ENCODE data around the gene TMEM107. TPM values are rescaled to one million over a fixed set of nuclear protein-coding genes. Genes with fewer than 3 reads are reported as not detected.

TMEM107 gene
- 9.6 and 16.7 TPM in 2 replicates for total RNA-seq

GRCh38 chr17:8176197-8176940, at the start of gene TMEM107:
Gene TMEM107, minus strand, starts transcription at chr17:8176380. Its CDS starts 94 bp downstream, at chr17:8176286.

DNA sequence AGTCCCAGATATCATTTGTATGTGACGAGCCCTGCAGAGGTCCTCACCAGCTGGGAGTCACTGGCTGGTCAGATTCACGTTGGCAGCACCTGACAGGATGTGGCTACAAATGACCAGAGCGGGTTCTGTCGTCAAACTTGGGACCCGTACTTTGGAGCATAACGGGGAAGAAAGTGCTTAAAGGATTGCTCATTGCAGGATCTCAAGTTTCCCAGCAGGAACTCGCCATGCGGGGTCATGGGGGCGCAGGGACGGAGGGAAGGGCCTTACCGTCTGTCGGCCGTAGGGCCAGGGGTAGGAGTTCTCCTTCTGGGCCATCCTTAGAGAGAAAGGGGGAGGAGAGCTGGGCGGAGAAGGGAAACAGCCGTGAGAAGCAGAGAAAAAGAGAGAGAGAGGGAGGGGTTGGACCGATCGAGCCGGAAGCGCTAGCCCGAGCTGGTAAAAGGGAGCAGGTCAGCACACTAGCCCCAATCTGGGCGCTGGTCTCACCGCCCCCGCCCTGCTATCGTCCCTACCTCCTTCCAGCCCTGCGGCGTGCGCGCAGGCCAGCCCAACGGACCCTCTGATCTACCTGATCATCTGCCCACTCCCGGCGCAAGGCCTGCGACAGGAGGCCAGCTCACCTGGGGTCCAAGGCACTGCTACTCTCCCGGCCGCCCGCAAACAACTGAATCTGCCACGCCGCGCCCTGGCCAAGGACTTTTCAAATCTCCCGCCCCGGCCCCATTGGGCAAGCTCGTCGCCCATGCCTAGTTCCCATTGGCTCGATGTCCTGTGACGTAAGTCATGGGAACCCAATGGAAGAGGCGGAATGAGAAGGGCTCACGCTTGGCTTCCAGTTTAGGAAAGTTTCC, 34.0 kb upstream of the TMEM107 start, which contains the start of gene AURKB:
Gene AURKB (minus strand): TSS at position 669 of the 854 bp plus-strand sequence. CDS start 351 bp downstream, at position 318.

GRCh38 chr17:8189711-8190477, 13.7 kb upstream of the TMEM107 start, which contains the start of gene BORCS6:
Gene BORCS6, minus strand, starts transcription at chr17:8190180. Its CDS starts 40 bp downstream, at chr17:8190140.

DNA sequence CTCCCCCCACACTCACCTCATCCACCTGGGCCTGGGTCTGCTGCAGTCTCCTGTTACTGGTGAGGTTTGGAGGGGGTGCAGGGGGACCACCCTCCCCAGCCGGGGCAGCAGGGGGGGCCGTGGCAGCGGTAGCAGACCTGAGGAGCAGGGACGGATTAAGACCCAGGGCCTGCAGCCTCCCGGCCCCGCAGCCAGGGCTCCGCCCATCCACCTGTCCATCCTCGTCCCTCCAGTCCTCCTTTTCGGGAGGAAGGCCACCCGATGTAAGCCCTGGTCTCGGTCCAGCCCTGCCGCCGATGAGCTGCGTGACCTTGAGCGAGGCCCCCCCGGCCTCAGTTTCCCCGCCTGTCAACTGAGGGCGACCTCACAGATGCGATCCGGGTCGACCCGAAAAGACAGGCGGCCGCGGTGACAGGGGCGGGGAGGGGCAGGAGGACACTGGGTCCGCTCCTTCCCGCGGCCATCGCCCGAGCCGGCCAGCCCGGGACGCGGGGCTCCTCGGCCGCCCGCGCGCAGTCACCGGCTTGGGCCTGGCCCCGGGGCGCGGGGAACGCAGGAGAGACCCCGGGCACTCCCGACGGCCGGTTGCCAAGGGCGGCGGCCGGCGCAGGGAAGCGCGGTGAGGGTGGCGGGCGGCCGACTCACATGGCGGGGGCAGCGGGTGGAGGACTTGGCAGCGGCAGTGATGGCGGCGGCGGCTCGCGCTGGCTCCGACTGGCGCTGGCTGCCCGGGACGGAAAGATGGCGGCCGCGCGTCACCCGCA, 13.8 kb downstream of the TMEM107 start, which contains the start of gene VAMP2:
Gene VAMP2 (minus strand): TSS at position 716 of the 764 bp plus-strand sequence. CDS start 69 bp downstream, at position 647.

GRCh38 chr17:8152112-8152775, 23.9 kb downstream of the TMEM107 start, which contains the start of gene PER1:
Gene PER1, minus strand, starts transcription at chr17:8152404. Its CDS starts 1,698 bp downstream, at chr17:8150706.

DNA sequence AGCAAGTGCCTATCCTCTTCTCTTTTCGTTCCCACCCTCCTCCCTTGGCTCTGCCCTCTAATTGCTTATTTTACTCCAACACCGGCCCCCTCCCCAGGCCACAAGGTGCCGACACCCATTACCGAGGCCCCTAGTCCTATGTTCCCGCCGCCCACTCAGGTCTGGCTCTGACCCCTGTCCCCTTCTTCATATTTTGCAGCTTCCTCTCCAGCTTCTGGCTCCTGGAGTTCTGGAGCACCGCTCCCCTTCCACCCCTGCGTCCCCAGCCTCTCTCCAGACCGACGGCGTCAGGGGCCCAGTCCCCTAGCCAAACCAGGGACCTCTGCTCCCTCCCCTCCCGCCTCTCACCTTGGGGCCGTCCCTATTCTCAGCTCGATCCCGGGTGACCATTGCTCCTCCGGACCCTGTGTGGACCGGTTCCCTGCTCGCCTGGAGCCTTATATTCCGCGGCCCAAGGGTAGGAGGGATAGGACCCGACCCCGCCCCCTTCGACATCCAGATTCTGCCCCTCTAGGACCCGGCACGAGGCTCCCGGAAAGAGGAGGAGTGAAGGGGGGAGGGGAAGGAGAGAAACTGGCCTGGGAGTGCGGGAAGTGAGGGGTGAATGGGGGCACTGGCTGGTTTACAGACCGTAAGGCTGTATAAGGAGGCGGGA, 52.4 kb downstream of the TMEM107 start, which contains the start of gene HES7:
Gene HES7 (minus strand): TSS at position 412 of the 655 bp plus-strand sequence. CDS start 22 bp downstream, at position 390.

Other genes with a start within 250 kb of the TMEM107 start
- gene KCNAB3, start 246.5 kb downstream of the TMEM107 start, total RNA-seq: 0.23 TPM in 1 of 2 replicates, not detected in the other
- 54.7 and 64.3 TPM in 2 replicates for gene TRAPPC1, start 244.4 kb downstream of the TMEM107 start, total RNA-seq
- gene CNTROB, start 244.2 kb downstream of the TMEM107 start, total RNA-seq: 14.1 and 15.2 TPM in 2 replicates
- gene GUCY2D, start 173.8 kb downstream of the TMEM107 start, total RNA-seq: 0.12 TPM in 1 of 2 replicates, not detected in the other
- gene ALOX15B, start 137.3 kb downstream of the TMEM107 start, total RNA-seq: 0.85 TPM in 1 of 2 replicates, not detected in the other
- gene ALOX12B, start 88.7 kb downstream of the TMEM107 start, total RNA-seq: not detected in 2 replicates
- not detected in 2 replicates for gene ALOXE3, start 57.9 kb downstream of the TMEM107 start, total RNA-seq
- 0.26 and 0.35 TPM in 2 replicates for gene HES7, start 52.3 kb downstream of the TMEM107 start, total RNA-seq
- 45.6 and 51.1 TPM in 2 replicates for gene PER1, start 24.0 kb downstream of the TMEM107 start, total RNA-seq
- gene VAMP2, start 13.4 kb downstream of the TMEM107 start, total RNA-seq: 6.0 and 10.8 TPM in 2 replicates
- 7.0 and 9.7 TPM in 2 replicates for gene BORCS6, start 13.8 kb upstream of the TMEM107 start, total RNA-seq
- 0.47 and 0.94 TPM in 2 replicates for gene AURKB, start 34.2 kb upstream of the TMEM107 start, total RNA-seq
- gene CTC1, start 71.7 kb upstream of the TMEM107 start, total RNA-seq: 1.5 and 2.5 TPM in 2 replicates
- gene PFAS, start 72.9 kb upstream of the TMEM107 start, total RNA-seq: 13.9 and 28.4 TPM in 2 replicates
- 18.6 and 21.1 TPM in 2 replicates for gene RANGRF, start 112.3 kb upstream of the TMEM107 start, total RNA-seq
- gene SLC25A35, start 119.0 kb upstream of the TMEM107 start, total RNA-seq: 0.12 and 1.3 TPM in 2 replicates
- gene ARHGEF15, start 133.9 kb upstream of the TMEM107 start, total RNA-seq: 0.23 and 11.7 TPM in 2 replicates
- gene ODF4, start 163.5 kb upstream of the TMEM107 start, total RNA-seq: not detected in 2 replicates
- 3,884 and 6,062 TPM in 2 replicates for gene RPL26, start 206.8 kb upstream of the TMEM107 start, total RNA-seq
- not detected in 2 replicates for gene RNF222, start 221.4 kb upstream of the TMEM107 start, total RNA-seq

Measured in pericardium fibroblast (primary cell).